Neural progenitor cell (in vitro differentiated cells): Measurements from ENCODE around the gene KRT3.

Source experiments
- EZH2 ChIP-seq: fragments of 200-600 bp; sonication (generic); IDR thresholded peaks from 2 replicates; pipeline ENCODE4 v1.6.1; 2017; ENCODE audit warnings: antibody characterized with exemption, mild to moderate bottlenecking, moderate library complexity
- TF ChIP-seq, protein P1 (sequence below): fragments of 200-600 bp; sonication (generic); IDR thresholded peaks from 2 replicates; pipeline ENCODE4 v1.5.1; 2017; ENCODE audit warnings: antibody characterized with exemption, mild to moderate bottlenecking

DNA sequence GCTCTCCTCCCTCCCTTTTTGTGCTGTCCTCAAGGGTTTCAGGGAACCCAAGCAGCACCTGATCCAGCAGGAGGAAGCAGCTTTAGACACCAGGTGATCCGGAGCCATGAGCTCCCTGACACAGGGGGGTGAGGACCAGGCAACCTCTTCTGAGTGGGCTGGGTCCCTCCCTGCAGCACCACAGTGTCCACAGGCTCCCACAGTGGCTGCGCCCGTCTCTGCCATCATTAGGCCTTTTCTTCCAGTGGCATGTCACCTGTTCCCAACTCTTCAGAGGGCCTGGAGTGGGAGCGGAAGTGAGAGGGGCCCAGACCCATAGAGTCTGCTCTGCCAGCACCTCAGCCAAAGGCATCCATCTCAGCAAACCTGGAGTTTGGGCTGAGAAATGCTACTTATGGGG is 18.4 kb downstream of the KRT3 start:
- no peak for TF ChIP-seq EZH2
- TF ChIP-seq, protein P1, sequence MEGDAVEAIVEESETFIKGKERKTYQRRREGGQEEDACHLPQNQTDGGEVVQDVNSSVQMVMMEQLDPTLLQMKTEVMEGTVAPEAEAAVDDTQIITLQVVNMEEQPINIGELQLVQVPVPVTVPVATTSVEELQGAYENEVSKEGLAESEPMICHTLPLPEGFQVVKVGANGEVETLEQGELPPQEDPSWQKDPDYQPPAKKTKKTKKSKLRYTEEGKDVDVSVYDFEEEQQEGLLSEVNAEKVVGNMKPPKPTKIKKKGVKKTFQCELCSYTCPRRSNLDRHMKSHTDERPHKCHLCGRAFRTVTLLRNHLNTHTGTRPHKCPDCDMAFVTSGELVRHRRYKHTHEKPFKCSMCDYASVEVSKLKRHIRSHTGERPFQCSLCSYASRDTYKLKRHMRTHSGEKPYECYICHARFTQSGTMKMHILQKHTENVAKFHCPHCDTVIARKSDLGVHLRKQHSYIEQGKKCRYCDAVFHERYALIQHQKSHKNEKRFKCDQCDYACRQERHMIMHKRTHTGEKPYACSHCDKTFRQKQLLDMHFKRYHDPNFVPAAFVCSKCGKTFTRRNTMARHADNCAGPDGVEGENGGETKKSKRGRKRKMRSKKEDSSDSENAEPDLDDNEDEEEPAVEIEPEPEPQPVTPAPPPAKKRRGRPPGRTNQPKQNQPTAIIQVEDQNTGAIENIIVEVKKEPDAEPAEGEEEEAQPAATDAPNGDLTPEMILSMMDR = no peak
